T-helper 17 cell (primary cell): ENCODE measurements around the gene ADORA2B. TPM values are rescaled to one million over a fixed set of nuclear protein-coding genes. Genes with fewer than 3 reads are reported as not detected.
"Not testable (repeated sequence)": the region's sequence is repeated elsewhere in the genome, so short reads cannot be mapped to it uniquely, and the experiment has no call there.

ENCODE experiments used
- ATAC-seq: fragments of 150-1000 bp; cut with Tn5 transposase; 2 replicates; pipeline ENCODE4 v1.10.0; 2021; ENCODE audit warnings: mild to moderate bottlenecking, moderate library complexity
- DNase-seq, 3 donors: peaks; one replicate each; pipeline versions ENCODE4 v3.0.0 to v3.0.0-alpha.2; 2020 to 2021
- H3K9me3 ChIP-seq: one replicate; pipeline ENCODE4 v1.7.0; 2013; ENCODE audit warnings: low read length, mild to moderate bottlenecking; ENCODE audit not compliant: control insufficient read depth, poor library complexity, severe bottlenecking
- H3K27ac Mint-ChIP-seq: one replicate; pipeline ENCODE4 v1.8.0; 2022; ENCODE audit warnings: mild to moderate bottlenecking, moderate library complexity, mixed read lengths
- H3K27me3 Mint-ChIP-seq: one replicate; pipeline ENCODE4 v1.8.0; 2022; ENCODE audit warnings: mixed read lengths
- H3K36me3 Mint-ChIP-seq: one replicate; pipeline ENCODE4 v1.8.0; 2022; ENCODE audit warnings: low read depth, mixed read lengths
- H3K4me1 Mint-ChIP-seq: one replicate; pipeline ENCODE4 v1.8.0; 2022; ENCODE audit warnings: mild to moderate bottlenecking, mixed read lengths
- H3K4me3 Mint-ChIP-seq: one replicate; pipeline ENCODE4 v1.8.0; 2022; ENCODE audit warnings: mild to moderate bottlenecking, moderate library complexity, mixed read lengths
- total RNA-seq, 4 donors: library from RNA in 2 of 4; stranded (reverse) in 2 of 4; gene quantifications; one replicate each; pipeline ENCODE4 v1.2.3 and lab custom pipeline; 2022 to 2026

The ADORA2B gene
- total RNA-seq, 2 donors from 2014 or later = 0.76 TPM; not detected in 1

DNA sequence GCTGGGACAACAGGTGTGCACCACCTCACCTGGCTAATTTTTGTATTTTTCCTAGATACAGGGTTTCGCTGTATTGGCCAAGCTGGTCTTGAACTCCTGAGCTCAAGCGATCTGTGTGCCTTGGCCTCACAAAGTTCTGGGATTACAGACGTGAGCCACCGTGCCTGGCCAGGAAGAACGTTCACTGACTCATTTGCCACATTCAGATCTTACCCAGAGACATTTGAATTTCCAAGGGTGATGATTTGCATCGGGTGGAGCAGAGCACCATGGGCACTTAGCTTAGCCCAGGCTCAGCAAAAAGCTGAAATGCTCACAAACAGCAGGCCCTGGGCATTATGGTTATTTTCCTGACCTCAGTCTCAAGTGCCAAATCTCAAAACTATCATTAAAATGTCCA is 14.5 kb upstream of the ADORA2B start:
- DNase-seq (no peak), ATAC-seq (no peak)
- H3K4me3 Mint-ChIP-seq = no peak overlapping the region
- H3K27me3 Mint-ChIP-seq = peaks cover 37% of the 10 kb centered on the region
- no peaks in the 10 kb centered on the region for H3K9me3 ChIP-seq
- peaks cover 9% of the 10 kb centered on the region for H3K4me1 Mint-ChIP-seq
- peaks cover 16% of the 10 kb centered on the region for H3K36me3 Mint-ChIP-seq
- no peak overlapping the region for H3K27ac Mint-ChIP-seq

DNA sequence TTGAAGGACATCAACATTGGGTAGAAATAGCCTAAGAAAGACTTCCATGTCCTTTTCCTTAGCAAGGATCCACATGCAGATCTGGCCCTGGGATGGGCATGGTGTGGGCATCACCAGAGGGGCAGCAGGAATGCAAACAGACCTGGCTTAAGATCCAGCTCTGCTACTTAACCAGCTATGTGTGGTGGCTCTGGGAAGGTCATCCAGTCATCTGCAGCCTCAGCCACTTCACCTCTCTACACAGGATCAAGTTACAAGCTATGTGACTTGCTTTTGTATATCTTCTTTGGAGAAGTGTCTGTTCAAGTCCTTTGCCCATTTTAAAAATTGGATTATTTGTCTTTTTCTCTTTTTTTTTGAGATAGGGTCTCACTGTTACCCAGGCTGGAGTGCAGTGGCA is 13.5 kb upstream of the ADORA2B start:
- no peaks in the 10 kb centered on the region for H3K9me3 ChIP-seq
- Mint-ChIP-seq H3K4me3 (no peak overlapping the region), H3K27me3 (peaks cover 27% of the 10 kb centered on the region), H3K36me3 (peaks cover 13% of the 10 kb centered on the region), H3K27ac (no peak overlapping the region), H3K4me1 (peaks cover 9% of the 10 kb centered on the region)
- ATAC-seq (no peak), DNase-seq (no peak)

DNA sequence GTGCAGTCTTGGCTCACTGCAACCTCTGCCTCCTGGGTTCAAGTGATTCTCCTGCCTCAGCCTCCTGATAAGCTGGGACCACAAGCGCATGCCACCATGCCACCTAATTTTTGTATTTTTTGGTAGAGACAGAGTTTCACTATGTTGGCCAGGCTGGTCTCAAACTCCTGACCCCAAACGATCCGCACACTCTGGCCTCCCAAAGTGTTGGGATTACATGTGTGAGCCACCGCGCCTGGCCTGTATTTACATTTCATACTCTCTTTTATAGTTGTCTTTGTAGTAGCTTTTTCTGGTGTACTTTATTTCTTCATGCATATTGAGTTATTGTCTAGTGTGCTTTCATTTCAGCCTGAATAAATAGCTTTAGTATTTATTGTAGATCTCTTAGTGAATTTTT is 10.1 kb upstream of the ADORA2B start:
- Mint-ChIP-seq H3K4me3 (no peak overlapping the region), H3K27me3 (peaks cover 2% of the 10 kb centered on the region), H3K4me1 (no peaks in the 10 kb centered on the region), H3K27ac (no peak overlapping the region), H3K36me3 (no peaks in the 10 kb centered on the region)
- ATAC-seq = no peak
- no peaks in the 10 kb centered on the region for H3K9me3 ChIP-seq
- no peak for DNase-seq

DNA sequence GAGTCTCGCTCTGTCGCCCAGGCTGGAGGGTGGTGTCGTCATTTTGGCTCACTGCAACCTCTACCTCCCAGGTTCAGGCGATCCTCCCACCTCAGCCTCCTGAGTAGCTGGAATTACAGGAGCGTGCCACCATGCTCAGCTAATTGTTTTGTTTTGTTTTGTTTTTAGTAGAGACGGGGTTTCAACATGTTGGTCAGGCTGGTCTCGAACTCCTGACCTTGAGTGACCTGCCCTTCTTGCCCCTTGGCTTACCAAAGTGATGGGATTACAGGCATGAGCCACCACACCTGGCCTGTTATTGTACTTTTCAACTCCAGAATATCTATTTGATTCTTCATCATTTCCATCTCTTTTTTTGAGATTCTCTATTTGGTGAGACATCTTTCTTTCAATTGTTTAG is 9.0 kb upstream of the ADORA2B start:
- H3K9me3 ChIP-seq = no peaks in the 10 kb centered on the region
- ATAC-seq = no peak
- Mint-ChIP-seq H3K4me3 (no peak overlapping the region), H3K27me3 (peaks cover 6% of the 10 kb centered on the region), H3K27ac (no peak overlapping the region), H3K4me1 (no peaks in the 10 kb centered on the region), H3K36me3 (no peaks in the 10 kb centered on the region)
- DNase-seq = no peak

DNA sequence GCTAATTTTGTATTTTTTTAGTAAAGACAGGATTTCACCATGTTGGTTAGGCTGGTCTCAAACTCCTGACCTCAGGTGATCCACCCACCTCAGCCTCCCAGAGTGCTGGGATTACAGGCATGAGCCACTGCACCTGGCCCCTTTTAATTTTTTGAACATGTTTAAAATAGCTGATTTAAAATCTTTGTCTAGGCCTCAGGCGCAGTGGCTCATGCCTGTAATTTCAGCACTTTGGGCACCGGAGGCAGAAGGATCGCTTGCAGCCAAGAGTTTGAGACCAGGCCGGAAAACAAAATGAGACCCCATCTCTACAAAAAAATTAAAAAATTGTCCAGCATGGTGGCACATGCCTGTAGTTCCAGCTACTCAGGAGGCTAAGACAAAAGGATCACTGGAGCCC is 8.4 kb upstream of the ADORA2B start:
- not testable (repeated sequence) for H3K36me3 Mint-ChIP-seq, DNase-seq, H3K27ac Mint-ChIP-seq, H3K27me3 Mint-ChIP-seq, H3K4me1 Mint-ChIP-seq, H3K9me3 ChIP-seq, ATAC-seq, H3K4me3 Mint-ChIP-seq

DNA sequence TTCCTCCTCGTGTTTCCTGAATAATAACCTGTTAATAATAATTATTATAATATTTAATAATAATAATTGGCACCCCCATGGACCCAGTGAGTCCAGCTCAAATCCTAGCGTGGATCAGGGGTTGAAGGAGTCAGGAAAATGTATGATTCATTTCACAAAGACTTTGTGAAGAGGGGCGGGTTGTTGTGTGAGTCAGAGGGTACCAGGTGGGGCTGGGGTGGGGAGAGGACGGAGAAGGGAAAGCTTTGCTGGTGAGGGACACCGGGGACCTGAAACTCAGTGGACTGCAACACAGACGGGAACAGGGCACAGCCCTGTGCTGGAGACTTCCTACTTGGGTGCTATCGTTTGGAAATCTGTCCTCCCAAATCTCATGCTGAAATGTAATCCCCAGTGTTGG is 3.1 kb upstream of the ADORA2B start:
- no peak overlapping the region for H3K27ac Mint-ChIP-seq
- H3K27me3 Mint-ChIP-seq = peaks cover 40% of the 10 kb centered on the region
- no peak for DNase-seq
- H3K9me3 ChIP-seq = no peaks in the 10 kb centered on the region
- peaks cover 11% of the 10 kb centered on the region for H3K36me3 Mint-ChIP-seq
- peaks cover 11% of the 10 kb centered on the region for H3K4me1 Mint-ChIP-seq
- no peak for ATAC-seq
- no peak overlapping the region for H3K4me3 Mint-ChIP-seq

DNA sequence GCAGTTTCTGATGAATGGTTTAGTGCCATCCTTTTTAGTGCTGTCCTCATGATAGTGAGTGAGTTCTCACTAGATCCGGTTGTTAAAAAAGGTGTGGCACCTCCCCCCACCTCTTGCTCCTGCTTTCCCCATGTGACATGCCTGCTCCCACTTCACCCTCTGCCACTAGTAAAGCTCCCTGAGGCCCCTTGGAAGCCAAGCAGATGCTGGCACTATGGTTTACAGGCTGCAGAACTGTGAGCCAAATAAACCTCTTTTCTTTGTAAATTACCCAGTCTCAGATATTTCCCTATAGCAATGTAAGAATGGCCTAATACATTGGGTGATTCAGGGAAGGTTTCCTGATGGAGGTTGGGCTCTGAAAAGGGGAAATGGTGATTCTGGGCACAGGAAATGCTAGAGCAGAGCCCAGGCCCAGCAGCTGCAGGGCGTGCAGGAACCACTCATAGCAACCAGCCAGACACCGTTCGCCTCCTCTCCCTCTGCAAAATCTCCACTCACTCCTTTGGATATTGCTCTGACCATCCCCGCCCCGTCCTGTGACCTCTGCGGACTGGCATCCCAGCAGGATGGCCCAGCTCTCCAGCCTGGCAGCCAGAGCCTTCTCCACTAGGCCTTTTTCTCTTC is 2.6 kb upstream of the ADORA2B start:
- Mint-ChIP-seq H3K36me3 (peaks cover 11% of the 10 kb centered on the region), H3K27me3 (peaks cover 41% of the 10 kb centered on the region), H3K4me1 (peaks cover 11% of the 10 kb centered on the region), H3K4me3 (no peak overlapping the region), H3K27ac (no peak overlapping the region)
- DNase-seq (no peak), ATAC-seq (no peak)
- no peaks in the 10 kb centered on the region for H3K9me3 ChIP-seq

DNA sequence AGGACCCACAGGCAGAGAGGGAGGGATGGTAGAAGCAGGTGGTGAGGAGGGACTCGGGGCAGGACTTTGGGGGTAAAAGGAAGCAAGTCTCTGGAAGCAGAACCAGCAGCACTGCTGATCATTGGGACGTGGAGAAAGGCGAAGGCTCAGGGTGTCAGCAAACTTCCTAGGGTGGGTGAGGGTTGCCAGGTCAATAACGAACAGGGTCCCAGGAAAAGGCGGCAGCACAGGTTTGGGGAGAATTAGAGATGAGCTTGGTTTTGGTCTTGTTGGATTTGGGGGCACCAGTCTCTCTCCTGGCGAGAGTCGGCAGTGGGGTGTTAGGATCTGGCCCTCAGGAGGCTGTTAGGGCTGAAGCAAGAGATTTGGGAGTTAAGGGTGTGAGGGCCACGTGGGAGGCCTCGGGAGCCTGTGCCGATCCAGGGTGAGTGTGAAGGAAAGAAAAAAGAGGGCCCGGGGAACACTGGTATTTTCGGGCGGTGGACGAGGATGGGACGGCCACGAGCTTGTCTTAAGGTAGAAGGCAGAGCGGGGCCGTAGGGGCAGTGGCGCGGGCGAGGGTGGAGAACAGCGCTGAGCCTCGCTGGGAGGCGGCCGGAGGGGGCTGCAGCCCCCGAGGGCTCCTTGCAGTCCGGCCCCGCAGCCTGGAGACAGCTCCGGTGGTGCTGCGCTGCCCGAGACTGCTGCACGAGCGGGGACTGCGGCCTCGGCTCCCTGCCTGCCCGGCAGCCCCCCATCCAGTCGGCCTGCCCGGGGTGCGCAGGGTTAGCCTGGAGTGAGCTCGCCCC is 765 bp upstream of the ADORA2B start:
- H3K36me3 Mint-ChIP-seq = peaks cover 11% of the 10 kb centered on the region
- H3K27ac Mint-ChIP-seq = peak overlapping the region; percentile 60
- peaks cover 11% of the 10 kb centered on the region for H3K4me1 Mint-ChIP-seq
- ATAC-seq = no peak
- no peaks in the 10 kb centered on the region for H3K9me3 ChIP-seq
- no peak for DNase-seq
- H3K27me3 Mint-ChIP-seq = peaks cover 41% of the 10 kb centered on the region
- peak overlapping the region; percentile 95 for H3K4me3 Mint-ChIP-seq

DNA sequence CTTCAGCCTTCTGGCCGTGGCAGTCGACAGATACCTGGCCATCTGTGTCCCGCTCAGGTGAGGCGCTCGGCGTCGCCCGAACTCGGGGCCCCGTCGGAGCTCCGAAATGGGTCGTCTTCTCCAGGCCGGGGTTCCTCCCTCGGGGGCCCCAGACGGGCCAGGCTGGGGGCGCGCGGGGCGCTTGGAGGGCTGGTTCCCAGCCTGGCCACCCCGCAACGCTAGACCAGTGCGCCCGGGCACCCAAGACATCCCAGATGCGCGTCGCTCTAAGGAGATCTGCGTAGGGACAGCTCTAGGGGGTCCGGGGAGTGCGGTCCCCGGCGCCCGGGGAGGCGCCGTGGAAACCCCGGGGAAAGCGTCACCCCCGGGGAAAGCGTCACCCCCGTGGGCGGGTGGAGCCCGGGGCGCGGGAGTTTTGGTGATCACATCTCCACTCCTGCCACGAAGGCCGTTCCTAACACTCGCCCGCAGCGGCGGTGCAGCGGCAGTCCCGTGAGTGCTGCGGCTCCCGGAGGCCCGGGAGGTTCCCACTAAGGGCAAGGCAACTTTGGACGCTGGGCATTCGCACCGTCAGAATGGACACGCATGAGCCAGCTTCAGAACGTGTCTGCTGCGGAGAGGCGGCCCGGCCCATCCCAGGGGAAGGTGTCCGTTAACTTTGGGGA is 729 bp downstream of the ADORA2B start:
- DNase-seq (no peak), ATAC-seq (peak; percentile 18)
- Mint-ChIP-seq H3K36me3 (peaks cover 11% of the 10 kb centered on the region), H3K4me3 (peak overlapping the region; percentile 82), H3K27me3 (peaks cover 35% of the 10 kb centered on the region), H3K27ac (no peak overlapping the region), H3K4me1 (peaks cover 14% of the 10 kb centered on the region)
- no peaks in the 10 kb centered on the region for H3K9me3 ChIP-seq

DNA sequence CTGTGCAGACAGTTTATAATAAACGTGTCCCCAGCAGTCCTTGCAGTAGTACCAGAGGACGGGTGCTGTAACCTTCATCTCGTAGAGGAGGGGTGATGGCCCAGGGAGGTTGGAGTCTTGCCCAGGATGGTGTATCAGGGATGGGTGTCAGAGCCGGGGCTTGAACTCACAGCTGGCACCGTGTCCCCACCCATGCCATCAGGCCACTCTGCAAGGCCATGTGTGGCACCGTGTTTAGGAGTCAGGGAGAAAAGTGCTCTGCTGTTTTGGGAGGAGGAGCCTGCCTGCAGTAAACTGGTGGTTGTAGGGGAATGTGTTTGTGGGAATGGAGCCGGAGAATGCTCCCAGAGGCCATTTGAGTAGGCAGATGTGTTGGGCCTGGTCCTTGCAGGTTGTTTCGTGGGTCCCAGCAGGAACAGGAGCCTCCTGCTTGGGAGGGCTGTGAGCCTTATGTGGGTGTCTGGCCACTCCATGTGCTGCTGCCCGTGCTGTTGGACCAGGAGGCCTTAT is 1.7 kb downstream of the ADORA2B start:
- peaks cover 11% of the 10 kb centered on the region for H3K36me3 Mint-ChIP-seq
- DNase-seq (no peak), ATAC-seq (no peak)
- no peaks in the 10 kb centered on the region for H3K9me3 ChIP-seq
- H3K27me3 Mint-ChIP-seq = peaks cover 35% of the 10 kb centered on the region
- peaks cover 14% of the 10 kb centered on the region for H3K4me1 Mint-ChIP-seq
- peak overlapping the region; percentile 82 for H3K4me3 Mint-ChIP-seq
- H3K27ac Mint-ChIP-seq = no peak overlapping the region

DNA sequence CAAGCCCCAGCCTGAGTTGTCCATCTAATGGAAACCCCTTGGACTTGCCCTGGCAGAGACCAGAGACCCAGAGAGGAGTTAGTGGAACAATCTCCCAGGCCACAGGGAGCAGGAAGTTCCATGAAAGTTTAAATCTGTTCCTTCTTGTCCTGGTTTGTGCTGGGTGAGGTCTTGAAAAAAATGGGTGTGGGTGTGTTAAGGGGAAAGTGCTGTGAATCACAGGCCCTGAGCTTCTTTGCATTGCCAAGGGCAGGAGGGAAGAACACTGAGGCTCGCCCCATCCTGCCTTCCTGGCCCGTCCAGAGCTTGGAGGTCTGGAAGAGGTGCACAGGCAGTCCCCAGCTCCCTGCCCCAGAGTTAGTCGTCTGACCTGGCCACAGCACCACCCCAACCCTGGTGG is 2.3 kb downstream of the ADORA2B start:
- H3K36me3 Mint-ChIP-seq = peaks cover 11% of the 10 kb centered on the region
- DNase-seq = no peak
- H3K4me1 Mint-ChIP-seq = peaks cover 14% of the 10 kb centered on the region
- H3K27ac Mint-ChIP-seq = no peak overlapping the region
- peaks cover 31% of the 10 kb centered on the region for H3K27me3 Mint-ChIP-seq
- ATAC-seq = no peak
- no peaks in the 10 kb centered on the region for H3K9me3 ChIP-seq
- no peak overlapping the region for H3K4me3 Mint-ChIP-seq

DNA sequence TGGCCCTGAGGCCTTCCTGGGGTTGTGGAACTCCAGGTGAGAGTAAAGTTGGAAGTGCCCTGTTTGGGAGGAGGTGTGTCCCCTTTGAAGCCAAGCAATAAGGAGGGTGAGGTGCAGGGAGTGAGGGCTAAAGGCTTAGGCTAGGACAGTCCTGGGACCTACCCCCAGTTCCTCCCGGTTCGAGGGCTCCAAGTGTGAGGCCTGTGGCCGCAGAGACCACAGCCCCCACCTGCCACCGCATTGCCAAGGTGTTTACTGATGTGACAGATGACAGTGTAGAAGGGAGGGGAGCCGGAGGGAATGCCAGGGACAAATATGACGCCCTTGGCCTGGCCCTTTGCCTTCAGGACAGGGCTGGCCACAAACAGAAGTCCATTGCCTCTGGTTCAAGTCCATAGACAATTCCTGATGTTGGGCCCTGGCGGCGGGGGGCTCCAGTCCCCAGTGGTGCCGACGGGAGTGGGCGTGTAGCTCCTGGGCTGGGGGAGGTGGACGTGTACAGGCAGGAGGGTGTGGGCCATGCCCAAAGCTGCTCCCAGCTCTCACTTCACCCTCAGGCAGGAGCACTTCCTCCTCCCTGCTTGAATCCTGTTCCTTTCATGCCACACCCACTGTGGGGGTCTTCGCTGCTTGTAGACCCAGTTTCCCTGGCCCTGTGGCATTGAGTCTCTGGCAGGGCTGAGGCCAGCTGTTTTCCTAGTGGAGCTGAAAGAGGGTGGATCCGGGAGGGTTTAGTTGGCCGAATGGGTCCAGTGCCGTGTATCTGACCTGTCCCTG is 3.2 kb downstream of the ADORA2B start:
- no peaks in the 10 kb centered on the region for H3K9me3 ChIP-seq
- DNase-seq (no peak), ATAC-seq (no peak)
- Mint-ChIP-seq H3K4me3 (no peak overlapping the region), H3K27me3 (peaks cover 22% of the 10 kb centered on the region), H3K36me3 (peaks cover 11% of the 10 kb centered on the region), H3K27ac (no peak overlapping the region), H3K4me1 (peaks cover 14% of the 10 kb centered on the region)
